DOHH2 (cell line): ENCODE measurements around the gene CNOT6.

Source experiments
- CTCF ChIP-seq: fragments of 200-600 bp; sonication (generic); IDR thresholded peaks from one replicate; pipeline ENCODE4 v1.5.1; 2014; ENCODE audit warnings: antibody characterized with exemption, mild to moderate bottlenecking, low read depth, low read length; ENCODE audit not compliant: poor library complexity, severe bottlenecking
- EZH2phosphoT487 ChIP-seq: fragments of 200-600 bp; sonication (generic); IDR thresholded peaks from 2 replicates; pipeline ENCODE4 v1.6.1; 2017; ENCODE audit warnings: borderline replicate concordance, mild to moderate bottlenecking, antibody characterized with exemption, low read length, moderate library complexity, mixed read lengths

GRCh38 chr5:180492226-180492903 is 1.8 kb upstream of the CNOT6 start:
- TF ChIP-seq CTCF: no peak
- TF ChIP-seq EZH2phosphoT487: no peak
